RPMI8226 (cell line): ENCODE data around the gene CRIP1.

ENCODE experiments used
- DNase-seq: peaks from one replicate; pipeline ENCODE4 v3.0.0-alpha.2; 2015

CRIP1 gene, protein sequence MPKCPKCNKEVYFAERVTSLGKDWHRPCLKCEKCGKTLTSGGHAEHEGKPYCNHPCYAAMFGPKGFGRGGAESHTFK

DNA sequence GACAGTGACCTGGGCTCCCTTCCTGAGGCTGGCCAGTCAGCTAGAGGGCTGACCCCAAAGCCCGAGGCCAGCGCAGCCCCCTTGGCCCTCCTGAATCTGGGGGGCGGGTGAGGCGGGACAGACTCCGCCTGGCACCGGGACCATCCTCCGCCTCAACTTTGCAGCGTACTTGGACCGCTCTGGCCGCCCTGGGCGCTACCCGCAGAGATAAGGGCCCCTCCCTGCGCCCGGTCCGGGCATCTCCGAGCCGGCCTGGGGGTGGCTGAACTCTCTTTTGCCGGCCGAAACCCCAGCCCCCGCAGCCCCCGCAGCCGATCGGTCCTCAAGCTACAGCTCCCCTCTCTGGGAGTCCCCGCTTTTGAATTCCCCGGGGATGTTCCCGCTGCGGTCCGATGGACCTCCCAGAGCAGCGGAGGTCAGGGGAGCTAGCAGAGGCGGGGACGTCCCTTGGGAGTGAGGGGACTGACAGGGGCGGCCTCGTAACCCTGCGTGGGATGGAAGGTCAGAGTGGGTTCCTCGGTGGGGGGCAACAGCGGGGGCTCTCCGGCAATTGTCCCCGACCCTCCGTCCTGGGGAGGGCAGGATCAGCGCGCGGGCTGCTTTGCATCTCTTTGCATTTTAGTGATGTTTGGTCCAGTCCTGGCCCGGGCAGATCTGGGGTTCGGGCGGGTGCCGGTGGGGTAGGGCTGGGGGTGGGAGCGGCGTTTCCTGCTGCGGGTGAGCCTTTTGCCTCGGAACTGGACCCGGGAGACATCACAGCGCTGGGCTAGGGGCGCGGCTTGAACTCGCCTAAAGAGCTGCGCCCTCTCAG, at the start of gene CRIP1:
Gene CRIP1 (plus strand): TSS at position 724 of the 811 bp plus-strand sequence. CDS start 374 bp downstream, outside the sequence.
- no peak for DNase-seq

DNA sequence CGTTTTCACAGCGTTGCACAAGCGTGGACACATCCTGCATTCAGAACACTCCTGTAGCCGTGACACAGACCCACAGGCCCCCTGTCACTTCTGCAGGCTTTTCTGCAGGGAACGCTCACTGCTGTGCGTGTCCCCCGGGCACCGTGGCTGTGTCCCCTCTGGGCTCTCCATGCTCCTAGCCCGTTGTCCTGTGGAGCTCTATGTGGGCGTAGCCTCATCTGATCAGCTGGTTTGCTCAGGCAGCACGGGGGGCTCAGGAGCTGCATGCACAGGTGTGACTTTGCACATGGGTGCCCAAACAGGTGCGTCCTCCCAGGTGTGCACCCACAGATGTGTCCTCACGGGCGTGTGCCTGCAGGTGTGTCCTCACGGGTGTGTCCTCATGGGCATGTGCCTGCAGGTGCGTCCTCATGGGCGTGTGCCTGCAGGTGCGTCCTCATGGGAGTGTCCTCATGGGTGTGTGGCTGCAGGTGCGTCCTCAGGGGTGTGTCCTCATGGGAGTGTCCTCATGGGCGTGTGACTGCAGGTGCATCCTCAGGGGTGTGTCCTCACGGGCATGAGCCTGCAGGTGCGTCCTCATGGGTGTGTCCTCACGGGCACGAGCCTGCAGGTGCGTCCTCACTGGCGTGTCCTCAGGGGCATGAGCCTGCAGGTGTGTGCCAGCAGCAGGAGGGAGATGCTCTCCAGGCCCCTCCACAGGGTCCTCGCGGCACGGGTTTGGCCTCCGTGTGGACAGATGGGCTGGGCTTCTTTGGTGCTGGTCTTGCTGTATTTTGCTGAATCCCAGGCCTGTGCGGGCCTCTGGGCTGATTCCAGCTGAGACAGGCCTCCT, 49.6 kb upstream of the CRIP1 start:
- DNase-seq: peak; percentile 11

DNA sequence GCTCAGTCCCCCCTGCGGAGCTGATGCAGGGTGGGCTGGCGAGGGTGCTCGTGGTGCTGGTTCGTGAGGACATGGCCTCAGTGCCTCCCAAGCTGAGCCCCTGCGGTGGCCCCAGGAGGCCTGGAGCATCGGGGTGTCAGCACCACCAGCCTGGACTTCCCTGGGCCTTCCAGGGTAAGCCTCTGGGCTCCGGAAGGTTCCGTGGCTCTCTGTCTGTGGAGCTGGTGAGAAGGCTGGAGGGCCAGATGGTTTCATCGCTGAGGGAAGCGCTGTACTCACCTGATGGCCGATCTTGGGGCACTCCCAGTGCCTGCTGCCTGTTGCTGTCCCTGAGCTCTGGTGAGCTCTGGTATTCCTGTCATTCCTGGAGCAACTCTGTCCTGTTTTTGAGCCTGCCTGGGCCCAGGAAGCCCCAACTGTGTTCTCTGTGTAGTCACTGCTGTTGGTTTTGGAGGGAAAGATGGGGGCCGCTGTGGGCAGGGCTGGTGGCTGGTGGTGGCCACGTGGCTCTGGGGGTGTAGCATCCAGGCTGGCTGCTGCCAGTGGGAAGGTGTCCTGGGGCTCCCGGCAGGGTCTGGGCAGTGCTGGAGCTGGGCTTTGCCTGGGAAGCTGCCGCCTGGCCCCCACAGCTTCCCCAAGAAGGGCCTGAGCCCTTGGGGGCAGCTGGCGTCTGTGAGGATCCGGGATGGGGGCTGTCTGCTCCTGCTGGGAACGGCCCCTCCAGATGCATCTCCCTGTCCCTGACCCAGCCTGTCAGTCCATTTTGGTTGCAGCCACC, 48.8 kb upstream of the CRIP1 start:
- no peak for DNase-seq

DNA sequence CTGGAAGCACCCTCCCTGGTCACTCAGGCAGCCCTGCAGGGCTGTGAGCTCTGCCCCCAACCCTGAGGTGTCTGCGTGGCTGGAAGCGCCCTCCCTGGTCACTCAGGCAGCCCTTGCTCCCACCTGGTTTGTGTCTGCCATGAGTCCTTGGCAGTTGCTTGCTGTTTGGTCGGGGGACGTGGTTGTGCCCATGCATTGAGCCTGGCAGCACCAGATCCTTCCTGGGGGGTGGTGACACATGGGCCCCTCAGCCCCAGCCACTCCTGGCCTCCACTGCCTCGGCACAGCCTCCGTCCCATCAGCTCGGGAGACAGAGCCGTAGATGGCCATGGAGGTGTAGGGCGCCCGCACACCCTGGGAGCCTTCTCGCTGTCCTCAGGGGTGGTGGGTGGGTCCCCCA, 47.5 kb upstream of the CRIP1 start:
- no peak for DNase-seq

DNA sequence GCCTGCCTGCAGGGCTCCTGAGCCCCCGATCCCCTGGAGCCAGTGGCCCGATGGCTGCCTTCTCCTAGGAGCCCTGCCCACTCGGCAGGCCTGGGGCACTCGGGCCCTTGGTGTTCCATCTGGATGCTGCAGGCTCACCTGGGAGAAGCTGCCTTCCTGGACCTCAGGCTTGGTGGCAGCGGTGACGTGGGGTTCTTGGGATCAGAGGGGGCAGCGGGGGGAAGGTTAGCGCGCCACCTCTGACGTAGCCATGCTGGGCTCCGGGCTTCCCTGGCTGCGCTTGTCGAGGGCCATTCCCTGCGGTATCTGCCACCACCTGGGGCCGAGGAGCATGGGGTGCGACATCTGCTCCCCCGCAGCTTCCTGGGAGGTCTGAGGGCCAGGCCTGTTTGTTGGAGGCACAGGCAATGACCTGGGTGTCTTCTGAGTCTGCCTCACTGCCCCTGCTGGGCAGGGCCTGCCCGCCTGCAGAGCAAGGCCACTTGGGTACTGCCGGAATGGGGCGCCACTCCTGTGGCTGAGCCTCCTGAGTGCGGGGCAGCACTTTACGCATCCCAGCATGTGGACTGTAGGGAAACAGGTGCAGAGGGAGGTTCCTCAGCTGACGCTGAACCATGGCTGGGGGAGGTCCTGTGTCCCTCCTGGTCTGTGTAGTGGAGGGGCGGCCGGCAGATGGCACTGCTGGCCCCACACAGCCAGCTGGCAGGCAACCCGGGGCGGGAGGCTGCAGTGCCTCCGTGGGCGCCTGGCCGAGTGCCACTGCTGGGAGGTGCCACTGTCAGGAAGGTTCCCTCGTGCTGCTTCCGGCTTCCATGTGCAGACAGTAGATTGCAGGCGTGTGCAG, 46.8 kb upstream of the CRIP1 start:
- DNase-seq: no peak

DNA sequence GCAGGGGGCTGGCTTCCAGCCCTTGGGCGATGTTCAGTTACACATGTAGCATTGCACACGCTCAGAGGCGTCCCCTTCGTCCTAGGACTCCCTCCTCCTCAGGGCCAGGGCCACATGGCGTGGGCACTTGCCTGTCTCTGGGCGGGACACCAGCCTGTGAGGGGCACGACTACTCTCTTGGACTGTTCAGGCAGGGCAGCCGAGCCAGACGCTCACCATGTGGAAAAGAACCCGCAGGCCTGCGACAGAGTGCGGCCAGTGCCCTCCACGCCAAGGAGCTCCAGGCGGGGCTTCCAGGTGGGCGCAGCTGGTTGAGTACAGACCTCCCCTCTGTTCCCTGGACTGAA, 46.2 kb upstream of the CRIP1 start:
- no peak for DNase-seq

DNA sequence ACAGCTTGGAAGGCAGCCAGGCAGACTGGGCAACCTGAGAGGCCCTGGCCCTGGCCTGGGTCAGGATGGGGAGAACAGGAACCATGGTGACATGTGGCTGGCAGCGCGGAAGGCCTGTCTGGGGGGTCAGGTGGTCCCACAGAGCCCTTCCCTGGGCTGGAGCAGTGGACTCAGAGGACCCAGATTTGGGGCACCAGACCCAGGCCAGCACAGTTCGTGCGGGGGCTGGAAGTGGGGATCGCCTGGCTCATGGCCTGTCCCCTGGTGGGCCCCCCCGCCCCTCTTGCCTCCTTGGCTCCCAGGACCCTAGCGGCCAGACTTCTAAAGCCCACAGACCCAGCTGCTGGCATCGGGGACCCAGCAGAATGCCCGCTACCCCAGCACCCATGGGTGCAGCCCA, 45.7 kb upstream of the CRIP1 start:
- DNase-seq: no peak

DNA sequence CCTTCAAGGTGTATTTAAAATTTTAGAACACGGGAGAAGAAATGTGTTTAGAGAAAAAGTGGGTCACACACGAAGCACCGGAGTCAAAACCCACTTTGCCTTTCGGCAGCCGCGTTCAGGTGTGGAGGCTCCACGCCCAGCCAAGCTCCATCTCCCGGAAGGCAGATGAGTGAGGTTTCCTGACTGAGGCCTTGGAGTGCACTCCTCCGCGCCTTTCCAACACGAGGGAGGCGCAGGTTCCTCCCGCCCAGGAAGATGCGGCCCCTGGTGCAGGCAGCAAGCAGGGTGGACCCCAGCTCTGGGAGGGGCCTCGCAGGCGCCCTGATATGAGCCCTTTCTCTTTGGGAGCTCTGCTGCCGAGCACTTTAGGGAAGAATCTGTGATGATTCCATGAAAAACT, 44.6 kb upstream of the CRIP1 start:
- no peak for DNase-seq

DNA sequence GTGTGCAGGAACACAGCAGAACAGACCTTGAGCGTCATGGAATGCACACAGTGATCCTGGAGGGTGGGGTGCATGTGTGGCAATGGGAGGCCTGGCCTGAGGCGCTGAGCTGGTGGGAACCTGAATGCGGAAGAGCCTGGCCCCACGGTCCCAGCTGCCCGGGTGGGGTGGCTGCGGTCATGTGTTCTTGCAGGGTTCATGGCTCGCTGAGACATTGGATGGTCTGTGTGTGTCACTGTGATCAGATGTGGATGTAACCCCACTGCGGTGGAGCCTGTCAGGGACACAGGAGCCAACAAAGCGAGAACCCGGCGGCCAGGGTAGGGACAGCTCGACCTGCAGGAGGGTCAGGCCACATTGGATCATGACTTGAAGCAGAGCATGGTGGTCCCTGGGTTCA, 43.9 kb upstream of the CRIP1 start:
- no peak for DNase-seq

DNA sequence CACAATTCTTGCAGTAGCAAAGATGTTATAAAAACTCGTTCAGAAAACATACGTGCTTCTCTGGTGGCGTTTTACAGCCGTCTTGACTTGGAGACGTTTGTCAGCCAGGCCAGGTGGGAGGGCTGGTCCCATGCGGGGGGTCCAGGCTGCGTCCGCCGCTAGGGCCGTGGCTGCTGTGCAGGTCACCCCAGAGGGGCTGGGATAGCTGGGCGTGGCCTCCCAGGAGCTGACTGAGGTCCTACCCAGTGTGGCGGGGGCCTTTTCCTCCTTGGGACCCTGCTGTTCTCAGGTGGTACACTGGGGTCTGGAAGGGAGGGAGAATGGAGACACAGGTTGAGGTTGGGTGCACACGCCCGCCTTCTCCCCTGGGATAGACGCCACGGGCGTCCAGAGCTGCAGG, 41.8 kb upstream of the CRIP1 start:
- DNase-seq: no peak

DNA sequence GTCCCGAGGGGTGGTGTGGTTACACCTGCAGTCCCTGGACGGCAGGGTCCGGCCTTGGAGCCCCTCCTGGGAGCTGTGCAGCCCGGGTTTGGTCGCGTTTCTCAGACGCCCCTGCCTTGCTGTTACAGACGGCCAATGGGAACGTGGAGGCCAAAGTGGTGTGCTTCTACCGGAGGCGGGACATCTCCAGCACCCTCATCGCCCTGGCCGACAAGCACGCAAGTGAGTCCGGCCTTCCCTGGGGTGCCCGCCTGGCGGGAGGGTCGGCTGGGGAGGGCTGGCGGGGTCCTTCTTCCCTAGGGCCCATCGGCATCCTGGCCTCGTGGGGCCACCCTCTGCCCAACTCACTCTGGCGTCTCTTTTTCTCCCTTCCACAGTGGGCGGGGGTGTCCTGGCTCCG, 41.4 kb upstream of the CRIP1 start:
- no peak for DNase-seq

DNA sequence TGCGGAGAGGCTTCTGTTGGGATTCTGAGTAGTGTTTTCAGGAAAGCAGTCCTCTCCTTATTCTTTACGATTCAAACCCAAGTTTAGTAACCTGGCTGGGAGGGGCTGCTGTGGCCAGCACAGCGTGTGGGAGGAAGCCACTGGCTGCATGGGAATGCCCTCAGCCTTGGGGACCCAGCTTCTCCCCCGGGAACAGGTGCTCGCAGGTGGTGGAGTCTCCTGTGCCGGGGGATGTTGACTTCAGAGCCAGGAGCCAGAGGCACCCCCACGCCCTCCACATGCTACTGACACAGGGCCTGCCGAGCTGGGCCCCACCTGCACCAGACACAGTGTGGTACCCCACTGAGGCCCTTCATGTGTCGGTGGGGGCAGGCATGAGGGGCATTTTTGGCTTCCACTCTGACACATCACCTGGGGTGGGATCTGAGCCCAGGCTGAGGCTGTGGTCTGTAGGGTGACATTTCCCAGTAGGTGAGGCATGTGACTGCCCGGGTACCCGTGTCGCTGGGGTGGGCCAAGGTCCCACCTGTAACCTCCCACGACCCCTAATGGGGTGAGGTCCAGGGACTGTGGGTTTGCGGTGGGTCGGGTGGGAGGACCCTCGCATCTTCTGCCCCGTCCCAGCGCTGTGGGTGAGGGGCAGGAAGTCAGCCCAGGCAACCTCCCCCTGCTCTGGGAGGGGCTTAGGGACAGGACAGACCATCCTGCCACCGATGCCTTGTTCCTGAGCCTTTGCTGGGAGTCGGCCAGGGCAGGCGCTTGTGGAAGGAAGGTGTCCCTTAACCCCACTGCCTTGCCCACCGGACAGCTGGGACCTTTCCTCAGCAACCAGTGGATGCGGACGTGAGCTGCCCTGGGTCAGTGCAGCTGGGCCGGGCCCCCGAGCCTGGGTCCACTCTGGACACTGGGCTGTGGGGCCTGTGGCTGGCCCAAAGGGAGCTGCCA, 40.5 kb upstream of the CRIP1 start:
- no peak for DNase-seq

DNA sequence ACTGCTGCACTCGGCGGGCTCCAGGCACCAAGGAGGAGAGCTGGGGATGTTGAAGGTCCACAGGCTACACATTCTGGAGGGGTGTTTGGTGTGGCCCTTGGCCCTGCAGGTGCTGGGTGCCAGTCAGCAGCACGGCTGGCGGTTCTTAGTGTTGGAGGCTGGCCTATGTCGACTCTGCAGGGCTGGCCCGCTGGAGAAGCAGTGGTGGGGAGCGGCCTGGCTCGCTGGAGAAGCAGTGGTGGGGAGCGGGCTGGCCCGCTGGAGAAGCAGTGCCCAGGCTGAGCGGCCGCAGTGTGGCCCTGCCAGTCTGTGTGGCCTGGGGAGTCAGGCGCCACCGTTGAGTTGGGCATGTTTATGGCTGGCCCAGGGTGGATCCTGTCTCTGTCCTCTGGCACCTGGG, 39.7 kb upstream of the CRIP1 start:
- no peak for DNase-seq

DNA sequence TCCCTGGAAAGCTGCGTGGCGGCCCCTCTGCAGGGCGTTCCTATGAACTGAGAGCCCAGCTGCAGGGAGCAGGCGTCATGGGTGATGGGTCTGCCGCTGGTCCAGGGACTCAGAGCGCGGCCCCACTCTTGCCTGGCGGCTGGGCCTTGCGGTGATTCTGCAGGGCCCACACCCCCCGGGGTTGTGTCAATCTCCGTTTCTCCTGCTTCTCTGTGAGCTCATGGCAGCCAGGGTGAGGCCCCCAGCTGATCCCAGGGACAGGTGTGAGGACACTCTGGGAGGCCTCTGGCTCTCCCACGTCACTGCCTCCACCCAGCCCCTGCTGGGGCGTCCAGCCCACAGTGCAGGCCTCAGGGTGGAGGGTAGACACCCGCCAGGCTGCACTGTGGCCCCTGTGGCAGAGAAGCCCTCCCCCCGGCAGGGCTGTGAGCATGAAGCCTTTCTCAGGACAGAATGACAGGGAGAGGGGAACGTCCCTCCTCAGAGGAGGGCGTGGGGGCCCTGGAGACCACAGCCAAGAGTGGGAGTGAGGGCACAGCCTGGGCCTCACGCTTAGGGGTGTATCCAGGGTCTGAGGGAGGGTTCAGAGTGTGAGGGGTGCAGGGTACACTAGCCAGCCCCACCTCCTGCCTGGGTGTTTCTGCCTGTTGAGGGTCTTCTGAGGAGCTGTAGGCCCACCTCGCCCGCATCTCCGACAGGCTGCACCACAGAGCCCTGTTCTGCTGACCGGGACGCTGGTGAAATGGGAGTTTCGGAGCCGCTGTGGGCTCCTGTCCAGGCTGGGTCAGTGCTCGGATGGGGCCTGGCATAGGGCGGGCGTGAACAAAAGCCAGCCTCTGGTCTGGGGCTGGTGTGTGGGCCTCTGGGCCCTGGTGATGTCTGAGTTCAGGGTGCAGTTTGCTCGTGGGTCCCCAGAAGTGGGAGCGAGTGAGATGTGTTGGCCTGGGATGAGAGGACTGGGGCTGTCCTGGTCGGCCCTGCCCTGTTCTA, 38.7 kb upstream of the CRIP1 start:
- DNase-seq: no peak

DNA sequence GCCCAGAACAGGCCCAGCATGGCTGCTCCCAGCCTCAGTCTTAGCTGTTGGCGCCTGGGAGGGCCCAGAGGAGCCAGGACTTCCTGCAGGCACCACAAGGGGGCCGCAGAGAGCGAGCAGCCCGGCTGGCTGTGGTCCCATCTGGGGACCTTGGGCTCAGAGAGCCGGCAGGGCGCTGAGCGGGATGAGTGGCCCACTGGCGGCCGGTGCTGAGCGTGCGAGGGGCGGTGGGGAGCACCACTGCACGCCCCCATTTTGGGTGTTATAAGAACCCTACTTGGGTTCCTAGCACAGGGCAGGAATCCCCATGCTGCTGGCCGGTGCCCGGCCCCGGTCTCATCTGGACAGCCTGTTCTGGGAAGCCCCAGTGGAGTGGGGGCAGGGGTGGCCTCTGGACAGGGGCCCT, 38.0 kb upstream of the CRIP1 start:
- DNase-seq: peak; percentile 51

DNA sequence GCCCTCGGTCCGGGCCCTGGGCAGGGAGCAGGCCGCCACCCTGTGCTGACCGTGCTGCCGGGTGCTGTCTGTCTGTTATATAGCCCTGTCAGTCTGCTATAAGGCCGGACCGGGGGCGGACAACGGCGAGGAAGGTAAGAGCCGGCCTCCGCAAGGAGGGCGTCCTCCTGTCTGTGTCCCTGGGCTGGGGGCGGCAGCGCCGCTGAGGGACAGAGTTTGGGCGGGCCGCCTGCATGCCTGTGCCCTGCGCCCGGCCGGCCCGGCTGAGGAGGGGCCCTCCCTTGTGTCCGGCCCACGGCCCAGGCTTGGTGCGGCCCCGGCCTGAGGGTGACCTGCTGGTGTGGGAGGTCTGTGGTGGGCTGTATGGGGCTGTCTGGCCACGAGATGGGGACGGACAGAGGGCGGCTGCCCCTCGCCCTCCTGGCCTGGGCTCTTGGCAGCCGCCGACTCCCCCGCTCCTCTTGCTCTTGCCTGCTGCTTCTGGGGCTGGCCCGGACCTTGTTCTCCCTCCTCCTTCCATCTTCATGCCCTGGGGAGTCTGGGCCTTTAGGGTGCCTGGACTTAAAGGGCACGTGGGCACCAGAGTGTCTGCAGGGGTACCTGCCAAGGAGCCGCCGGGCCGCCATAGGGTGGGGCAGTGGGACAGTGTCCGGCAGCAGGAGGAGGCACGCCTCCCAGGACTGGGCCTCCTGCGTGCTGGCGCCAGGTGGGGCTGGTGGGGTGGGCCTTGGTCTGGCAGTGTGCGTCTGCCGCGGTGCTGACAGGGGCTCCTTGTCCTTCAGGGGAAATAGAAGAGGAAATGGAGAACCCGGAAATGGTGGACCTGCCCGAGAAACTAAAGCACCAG, 37.2 kb upstream of the CRIP1 start:
- no peak for DNase-seq

DNA sequence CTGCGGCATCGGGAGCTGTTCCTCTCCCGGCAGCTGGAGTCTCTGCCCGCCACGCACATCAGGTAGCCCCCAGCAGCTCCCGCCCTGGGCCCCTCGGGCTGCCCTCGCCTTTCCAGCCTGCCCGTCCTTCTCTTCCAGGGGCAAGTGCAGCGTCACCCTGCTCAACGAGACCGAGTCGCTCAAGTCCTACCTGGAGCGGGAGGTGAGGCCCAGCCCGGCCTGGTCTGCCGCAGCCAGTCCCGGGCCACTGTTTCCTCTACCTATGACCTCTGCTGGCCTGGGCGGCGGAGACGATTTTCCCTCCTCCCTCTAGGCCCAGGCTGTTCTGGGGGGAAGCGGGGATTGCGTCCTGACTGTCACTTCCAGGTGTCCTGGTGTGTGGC, 36.6 kb upstream of the CRIP1 start:
- no peak for DNase-seq

DNA sequence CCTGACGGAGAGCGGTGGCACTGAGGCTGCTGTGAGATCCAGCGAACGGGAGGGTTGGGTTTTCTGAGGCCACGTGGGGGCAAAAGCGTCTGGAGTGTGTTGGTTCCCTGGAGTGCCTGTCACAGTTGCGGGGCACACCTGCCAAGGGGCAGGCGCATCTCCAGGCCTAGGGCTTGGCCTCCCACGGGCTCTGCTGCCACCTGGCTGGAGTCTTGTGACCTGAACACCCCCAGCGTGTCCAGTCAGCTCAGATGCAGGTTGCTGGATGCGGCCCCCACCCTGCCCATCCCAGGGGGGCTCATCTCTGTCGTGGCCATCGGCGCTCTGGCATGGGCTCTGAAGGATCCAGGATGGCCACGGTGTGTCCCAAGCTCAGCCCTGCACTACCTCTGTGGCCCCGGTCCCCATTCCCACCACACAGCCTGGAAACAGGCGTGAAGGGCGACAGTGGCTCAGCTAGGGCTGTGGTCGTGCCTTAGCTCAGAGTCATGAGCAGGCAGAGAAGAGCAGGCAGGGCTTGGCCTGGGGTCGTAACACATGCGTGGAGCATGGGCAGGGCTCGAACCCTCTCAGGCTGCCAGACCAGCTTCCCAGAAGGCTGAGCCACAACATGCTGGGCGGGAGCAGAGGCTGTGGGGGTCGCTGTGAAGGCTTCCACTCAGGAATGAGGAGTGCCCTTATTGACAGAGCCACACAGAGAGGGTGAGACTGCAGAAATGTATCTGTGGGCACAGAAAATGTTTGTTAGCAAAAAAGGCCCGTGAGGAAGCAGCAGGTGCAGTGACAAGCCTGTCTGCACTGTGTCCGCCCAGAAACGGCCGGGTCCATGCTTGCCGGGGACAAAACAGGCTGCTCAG, 35.6 kb upstream of the CRIP1 start:
- DNase-seq: no peak
